GM20000 (cell line): Measurements from ENCODE around the gene BAIAP2L2.

Source experiments
- DNase-seq: peaks from one replicate; pipeline ENCODE4 v3.0.0; 2012; ENCODE audit warnings: low spot score
- TF ChIP-seq, protein P1 (sequence below): IDR thresholded peaks from 2 replicates; pipeline ENCODE4 v1.5.1; 2012; ENCODE audit warnings: mild to moderate bottlenecking, control low read depth; ENCODE audit errors: extremely low read depth, missing control alignments

BAIAP2L2 gene

DNA sequence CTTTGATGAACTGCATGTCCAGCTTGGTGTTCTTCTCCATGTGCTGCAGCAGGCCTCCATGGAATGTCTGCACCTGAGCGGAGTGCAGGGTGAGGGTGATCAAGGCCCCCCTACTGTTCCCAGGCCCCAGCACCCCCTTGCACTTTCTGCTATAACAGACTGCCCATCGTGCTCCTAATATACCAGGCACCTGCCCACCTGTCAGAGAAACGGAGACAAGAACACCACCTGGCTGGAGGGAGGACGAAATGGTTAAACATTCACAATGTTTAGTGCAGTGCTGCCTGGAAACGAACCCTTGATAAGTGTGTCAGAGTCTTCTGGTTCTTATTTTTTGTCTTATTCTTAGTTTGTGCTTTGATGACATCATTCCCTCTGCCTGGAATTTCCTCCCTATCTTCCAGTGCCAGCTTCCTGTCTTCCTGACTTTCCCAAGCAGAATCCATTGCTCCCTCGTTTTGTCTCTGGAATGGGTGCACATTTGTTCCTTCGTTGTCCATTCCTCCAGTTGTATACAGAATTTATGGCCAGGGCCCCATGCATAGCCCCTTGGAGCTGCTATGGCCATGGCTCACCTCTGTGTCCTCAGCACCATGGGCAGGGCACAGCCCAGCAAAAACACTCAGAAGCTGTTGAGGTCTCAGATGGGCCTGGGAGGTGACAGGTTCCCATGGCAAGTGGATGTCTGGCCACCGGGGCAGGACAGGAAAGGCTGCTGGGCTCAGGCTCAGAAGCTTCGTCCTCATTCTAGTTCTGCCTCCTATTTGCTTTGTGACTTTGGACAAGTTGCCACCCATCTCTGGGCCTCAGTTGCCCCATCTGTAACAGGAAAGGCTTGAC, 11.9 kb downstream of the BAIAP2L2 start:
- DNase-seq = no peak
- TF ChIP-seq, protein P1, sequence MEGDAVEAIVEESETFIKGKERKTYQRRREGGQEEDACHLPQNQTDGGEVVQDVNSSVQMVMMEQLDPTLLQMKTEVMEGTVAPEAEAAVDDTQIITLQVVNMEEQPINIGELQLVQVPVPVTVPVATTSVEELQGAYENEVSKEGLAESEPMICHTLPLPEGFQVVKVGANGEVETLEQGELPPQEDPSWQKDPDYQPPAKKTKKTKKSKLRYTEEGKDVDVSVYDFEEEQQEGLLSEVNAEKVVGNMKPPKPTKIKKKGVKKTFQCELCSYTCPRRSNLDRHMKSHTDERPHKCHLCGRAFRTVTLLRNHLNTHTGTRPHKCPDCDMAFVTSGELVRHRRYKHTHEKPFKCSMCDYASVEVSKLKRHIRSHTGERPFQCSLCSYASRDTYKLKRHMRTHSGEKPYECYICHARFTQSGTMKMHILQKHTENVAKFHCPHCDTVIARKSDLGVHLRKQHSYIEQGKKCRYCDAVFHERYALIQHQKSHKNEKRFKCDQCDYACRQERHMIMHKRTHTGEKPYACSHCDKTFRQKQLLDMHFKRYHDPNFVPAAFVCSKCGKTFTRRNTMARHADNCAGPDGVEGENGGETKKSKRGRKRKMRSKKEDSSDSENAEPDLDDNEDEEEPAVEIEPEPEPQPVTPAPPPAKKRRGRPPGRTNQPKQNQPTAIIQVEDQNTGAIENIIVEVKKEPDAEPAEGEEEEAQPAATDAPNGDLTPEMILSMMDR = no peak

DNA sequence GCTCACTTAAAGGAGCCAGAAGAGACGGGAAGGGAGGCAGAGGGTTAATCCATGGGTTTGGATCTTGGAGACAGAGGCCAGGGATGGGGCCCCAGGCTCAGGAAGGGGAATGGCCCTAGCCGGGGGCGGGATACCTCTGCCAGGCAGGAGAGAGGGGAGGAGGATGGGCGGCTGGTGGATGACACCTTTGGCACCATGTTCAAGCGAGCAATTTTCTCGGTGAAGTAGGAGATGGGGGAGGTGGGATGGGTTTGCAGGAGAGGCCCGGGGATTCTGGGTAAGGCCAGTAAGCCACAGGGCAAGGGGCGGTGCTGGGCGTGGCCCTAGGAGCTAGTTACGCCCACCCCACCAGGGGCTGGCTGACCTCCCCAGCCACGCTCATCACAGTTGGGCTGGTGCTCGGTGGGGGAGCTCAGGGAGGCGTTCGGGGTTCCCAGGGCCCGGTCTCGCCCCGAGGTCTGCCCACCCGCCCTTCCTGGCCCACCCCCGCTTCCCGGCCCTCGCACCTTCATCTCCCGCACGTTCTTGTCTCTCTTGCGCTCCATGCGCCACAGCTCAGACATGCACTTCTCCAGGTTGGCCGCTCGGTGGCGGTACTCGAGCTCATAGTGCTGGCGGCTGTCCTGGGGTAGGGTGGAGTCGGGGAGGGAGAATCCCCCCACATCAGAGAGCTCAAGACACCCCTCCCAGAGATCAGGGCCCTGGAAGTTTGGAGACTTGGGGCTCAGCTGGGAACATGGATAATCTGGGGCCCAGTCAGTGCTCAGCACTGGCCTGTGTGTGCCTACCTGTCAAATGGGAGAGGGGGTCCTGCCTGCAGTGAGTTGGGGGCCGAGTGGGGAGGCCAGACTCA, 12.7 kb downstream of the BAIAP2L2 start:
- TF ChIP-seq, protein P1 = no peak
- no peak for DNase-seq

DNA sequence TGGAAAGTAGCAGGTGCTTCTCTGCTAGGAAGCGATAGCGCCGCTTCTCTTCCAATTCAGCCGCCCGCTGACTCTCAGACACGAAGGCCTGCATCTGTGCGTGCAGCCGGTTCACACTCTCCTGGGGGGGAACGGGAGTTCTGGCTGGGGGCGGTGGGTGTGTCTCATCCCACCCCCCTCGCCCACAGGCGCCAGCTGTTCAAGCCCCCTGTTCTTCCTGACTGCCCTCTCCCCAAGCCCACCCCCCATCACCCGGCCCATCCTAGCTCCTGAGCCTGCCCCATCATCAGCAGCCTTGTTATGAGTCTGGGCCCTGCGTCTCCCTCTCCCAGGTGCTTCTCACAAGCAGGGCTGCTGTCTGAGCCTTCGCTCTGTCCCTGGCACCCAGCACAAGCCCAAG, 13.4 kb downstream of the BAIAP2L2 start:
- TF ChIP-seq, protein P1 = no peak
- no peak for DNase-seq

DNA sequence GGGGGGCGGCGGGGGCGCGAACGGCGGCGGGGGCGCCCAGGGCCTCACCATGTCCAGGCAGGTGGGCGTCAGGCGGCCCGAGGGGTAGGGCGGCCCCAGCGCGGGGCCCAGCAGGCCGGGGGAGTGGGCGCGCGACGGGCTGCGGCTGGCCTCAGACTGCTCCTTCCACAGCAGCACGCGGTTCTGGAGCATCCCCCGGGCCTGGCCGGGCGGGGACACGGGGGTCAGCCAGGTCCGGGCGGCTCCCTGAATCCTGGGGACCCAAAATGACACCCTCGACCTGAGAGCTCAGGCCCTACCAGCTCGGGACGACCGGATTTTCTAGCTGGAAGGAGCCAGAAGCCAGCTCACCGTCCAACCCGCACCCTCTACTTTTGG, 21.0 kb downstream of the BAIAP2L2 start:
- TF ChIP-seq, protein P1 = no peak
- DNase-seq = no peak

GRCh38 chr22:38088629-38089473, 21.6 kb downstream of the BAIAP2L2 start:
- TF ChIP-seq, protein P1 = no peak
- DNase-seq = no peak

DNA sequence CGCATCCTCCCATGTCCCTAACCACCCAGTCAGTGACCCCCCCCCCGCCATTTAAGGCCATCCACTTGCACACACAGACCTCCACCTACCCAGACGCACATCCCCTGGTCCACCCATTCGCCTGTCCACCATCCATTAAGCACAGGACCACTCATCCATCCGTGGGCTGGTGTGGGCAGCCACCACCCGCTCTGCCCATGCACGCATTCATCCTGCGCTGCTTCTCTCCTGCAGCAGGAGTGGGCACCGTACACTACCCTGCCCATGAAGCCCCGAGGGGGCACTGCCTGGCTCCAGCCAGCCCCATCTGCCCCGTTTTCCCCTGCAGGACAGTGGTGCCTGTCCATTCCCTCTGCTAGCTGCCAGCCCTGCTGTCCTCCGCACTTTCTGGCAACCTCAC, 22.6 kb downstream of the BAIAP2L2 start:
- no peak for DNase-seq
- TF ChIP-seq, protein P1 = no peak
